Measurements from ENCODE around the gene RTP3. TPM values are rescaled to one million over a fixed set of nuclear protein-coding genes. Genes with fewer than 3 reads are reported as not detected.

The RTP3 gene
- total RNA-seq, 2 donors from 2014 or later: not detected

DNA sequence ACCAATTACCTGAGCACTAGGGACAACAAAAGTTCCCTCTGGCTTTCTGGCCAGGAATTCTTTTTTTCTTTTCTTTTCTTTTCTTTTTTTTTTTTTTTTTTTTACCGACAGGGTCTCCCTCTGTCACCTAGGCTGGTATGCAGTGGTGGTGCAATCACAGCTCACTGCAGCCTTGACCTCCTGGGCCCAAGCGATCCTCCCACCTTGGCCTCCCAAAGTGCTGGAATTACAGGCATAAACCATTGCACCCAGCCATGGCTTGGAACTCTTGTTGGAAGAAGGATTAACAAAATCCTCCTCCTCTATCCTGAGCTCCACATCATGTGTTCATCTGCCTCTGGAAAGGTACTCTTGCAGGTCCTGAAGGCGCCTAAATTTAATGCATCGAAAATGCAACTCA is 30.2 kb upstream of the RTP3 start:
- ATAC-seq: no peak
- intact Hi-C loops (cut with DNase I, micrococcal nuclease): no loop called here
- no peak for DNase-seq

DNA sequence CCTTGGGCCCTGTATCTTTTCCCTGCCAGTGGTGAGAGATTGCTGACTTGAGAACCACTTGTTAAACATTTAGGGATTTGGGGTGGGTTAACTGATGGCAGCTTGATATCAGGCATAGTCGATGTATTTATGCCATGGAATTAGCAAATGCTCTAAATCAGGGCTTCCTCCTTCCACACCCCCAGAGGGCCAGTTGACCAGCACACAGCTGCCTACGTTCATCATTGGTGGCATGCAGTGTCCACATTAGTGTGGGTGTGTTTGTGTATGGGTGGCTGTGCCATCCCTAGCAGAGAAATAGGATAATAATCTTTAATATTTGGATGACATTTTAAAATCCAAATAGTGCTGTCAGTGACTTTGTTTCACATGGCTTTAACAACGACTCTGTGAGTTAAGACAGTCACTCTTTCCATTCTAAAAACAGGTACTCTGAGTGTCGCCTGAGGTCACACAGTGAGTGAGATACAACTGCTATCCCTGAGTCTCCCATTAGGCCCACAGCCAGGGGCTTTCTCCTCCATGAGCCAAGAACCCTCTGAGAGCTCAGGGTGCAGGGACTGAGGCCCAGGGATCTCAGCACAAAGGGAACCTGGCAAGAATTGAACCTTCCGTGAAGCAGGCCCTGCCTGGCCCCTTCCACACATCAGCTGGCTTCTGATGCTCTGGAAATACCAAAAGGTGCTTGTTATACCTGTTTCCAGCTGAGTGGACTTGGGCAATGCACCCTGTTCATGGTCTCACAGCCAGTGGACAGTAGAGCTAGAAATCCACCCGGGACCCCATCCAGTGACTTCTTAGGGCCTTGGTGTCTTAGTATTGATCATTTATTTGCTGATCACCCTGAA is 28.8 kb upstream of the RTP3 start:
- intact Hi-C loops (cut with DNase I, micrococcal nuclease): no loop called here
- DNase-seq (no peak), ATAC-seq (no peak)

DNA sequence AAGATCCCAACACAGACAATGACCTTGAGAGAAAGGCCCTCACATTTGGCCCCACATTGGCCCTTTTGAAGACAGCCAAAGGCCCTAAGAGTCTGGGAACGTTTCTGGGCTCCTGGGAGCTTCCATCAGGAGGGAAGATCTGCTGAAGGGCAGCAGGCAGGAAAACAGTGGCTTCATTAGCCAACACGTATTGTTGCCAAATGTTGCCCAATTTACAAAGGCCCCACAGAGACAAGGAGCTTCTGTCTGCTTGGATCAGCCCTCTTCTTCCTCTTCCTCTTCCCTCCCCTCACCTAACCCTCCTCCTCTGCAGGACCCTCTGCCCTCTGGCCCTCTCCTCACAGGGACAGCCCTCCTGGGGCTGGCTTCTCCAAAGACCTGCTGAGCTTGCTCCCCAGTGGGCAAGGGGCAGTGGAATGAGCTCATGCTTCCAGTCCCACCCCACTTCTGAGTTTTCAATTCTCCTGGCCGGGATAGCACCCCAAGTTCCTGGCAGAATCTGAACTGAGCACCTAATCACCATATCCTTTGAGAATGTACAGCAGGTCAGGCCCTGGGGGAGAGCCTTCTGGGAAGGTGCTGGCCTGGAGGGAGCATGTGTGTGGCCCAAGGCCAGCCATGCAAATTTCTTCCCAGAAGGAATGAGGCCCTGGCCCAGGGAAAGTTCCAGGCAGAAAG is 28.0 kb upstream of the RTP3 start:
- intact Hi-C loops (cut with DNase I, micrococcal nuclease): no loop called here
- ATAC-seq (no peak), DNase-seq (no peak)

DNA sequence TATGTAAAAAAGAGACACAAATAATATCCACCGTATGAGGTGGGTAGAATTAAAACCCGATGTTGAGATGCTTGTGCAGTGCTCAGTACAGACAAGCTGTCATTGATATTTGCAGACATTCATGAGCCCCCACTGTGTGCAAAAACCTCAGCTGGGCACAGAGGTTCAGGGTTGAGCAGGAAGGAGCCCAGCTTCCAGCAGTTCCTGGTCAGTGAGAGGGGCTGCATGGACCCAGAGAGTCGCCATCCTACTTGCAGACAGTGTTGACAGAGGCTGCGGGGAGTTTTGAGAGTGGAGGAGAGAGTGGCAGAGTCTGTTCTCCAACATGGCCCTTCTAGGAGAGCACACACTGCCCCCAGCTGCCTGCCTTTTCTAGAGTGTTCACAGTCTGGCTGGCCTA is 26.9 kb upstream of the RTP3 start:
- no peak for ATAC-seq
- intact Hi-C loops (cut with DNase I, micrococcal nuclease): no loop called here

DNA sequence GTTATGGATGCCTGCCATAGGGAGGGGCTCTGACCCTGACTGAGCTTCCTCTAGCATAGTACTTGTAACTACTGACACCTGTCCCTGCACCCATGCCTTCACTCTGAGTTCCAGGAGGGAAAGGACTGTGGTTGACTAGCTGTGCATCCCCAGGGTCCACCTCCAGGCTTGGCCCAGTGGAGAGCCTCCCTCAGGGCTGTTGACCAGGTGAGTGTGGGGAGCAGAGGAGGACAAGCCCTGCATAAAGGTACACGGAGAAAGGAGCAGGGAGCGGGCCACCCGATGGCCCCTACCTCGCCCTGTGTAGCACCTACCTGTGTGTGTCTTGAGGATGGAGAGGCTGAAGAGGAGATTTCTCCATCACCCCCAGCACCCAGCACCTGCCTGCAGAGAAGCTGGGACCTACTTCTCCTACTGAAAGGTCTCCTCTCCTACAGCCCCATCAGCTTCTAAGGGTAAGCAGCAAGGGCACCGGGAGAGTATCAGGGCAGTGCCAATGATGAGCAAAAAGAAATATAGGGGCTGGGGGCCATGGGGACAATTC is 26.3 kb upstream of the RTP3 start:
- ATAC-seq (no peak), DNase-seq (no peak)
- intact Hi-C loops (cut with DNase I, micrococcal nuclease): no loop called here

More for the DNA sequence above, 26.9 kb upstream of the RTP3 start:
- DNase-seq: no peak

DNA sequence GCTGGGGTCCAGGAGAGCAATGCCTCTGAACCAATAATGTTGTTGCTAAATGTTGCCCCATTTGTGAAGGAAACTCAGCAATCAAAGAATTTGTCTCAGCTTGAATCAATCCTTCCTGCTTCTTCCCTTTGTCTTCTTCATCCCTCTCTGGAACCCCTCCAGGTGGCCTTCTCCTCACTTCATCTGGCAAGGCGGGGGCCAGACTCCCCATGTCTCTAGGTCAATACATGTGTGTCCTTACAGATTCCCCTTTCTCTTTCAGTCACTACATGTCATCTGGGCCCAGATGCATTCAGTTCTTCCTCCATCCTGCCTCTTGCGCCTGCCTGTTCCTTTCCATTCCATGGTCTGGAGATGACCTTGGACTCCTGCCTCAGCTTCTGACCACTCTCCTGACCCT is 25.0 kb upstream of the RTP3 start:
- intact Hi-C loops (cut with DNase I, micrococcal nuclease): no loop called here
- no peak for DNase-seq
- no peak for ATAC-seq

DNA sequence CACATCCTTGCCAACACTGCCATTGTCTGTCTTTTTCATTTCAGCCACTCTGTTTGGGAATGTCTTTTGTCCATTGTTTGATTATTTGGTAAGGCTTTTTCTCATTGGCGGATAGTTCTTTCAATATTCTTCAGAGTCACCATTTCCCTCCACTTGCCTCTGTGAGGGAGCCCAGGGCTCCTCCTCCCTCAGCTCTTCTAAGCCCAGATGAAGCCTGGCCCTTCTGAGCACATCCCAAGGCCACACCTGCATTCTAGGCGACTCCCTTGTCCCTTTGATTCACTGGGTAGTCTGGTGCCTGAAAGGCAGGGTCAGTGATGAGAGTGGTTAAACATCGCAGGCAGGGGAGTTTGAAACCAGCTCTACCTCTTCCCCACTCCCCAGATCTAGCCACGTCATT is 20.6 kb upstream of the RTP3 start:
- intact Hi-C loops (cut with DNase I, micrococcal nuclease): no loop called here
- DNase-seq (no peak), ATAC-seq (no peak)

DNA sequence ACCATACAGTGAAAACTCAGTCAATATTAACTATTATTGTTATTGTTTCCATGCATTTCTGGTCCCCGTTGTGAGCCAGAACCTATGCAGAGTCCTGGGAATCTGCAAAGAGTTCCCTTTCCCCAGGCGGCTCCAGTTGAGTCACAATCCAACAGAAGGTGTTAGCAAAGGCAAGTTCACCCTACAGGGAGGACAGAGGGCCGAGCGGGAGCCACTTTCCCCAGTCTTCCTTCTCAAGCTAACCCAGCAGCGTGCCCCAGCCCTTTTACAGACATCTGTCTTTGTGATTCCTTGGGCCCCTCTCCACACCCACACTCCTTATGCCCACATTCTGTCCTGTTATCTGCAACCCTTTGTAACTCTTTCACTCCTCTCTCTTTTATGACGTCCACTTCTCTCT is 20.0 kb upstream of the RTP3 start:
- intact Hi-C loops (cut with DNase I, micrococcal nuclease): no loop called here
- DNase-seq (no peak), ATAC-seq (no peak)

DNA sequence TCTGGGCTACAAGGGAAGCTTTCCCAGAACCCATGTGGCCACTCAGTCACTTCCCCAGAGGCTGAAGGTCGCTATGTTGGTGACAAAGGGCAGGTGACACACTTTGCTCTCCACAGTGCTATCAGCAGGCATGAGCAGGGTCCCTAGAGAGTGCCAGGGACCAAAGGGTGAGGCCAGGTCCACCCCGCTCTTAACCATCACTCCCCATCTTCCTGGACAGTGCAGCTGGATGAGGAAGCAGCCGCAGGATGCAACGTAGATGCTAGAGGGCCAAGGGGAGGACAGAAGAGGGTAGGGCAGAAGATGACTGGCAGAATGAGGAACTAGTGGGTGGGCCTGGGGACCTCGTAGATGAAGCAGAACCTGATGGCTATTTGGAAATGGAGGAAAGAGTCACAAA is 19.4 kb upstream of the RTP3 start:
- no peak for ATAC-seq
- no peak for DNase-seq
- intact Hi-C loops (cut with DNase I, micrococcal nuclease): no loop called here

DNA sequence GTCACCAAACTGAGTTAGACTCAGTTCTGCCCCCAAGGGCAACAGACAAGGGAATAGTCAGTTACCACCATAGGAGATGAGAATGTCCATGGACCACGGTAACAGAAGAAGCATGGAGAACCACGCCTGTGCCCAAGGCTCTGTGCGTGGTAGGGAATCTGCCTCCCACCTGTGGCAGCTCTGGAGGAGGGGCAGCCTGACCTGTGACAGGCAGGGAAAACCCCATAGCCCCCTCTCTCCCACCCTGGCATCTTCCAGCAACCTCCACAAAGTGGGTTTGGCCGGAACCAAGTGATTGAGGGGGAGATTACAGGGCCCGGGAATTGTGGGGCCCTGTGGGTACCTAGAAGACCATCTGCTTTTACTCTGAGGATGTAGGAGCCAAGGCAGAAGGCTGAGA is 18.8 kb upstream of the RTP3 start:
- ATAC-seq (no peak), DNase-seq (no peak)

DNA sequence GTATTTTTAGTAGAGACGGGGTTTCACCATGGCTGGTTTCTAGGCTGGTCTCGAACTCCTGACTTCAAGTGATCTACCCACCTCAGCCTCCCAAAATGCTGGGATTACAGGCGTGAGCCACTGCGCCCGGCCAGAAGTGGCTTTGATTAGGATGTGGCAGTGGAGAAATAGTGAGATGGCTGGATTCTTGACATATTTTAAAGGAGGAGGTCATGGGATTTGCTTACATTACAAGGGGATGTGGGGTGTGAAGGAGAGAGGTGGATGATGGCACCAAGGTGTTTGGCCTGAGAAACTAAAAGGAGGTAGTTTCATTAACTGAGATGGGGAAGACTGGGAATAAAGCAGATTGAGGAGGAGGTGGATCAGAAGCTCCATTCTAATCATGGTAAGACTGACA is 18.1 kb upstream of the RTP3 start:
- DNase-seq (no peak), ATAC-seq (no peak)
- intact Hi-C loops (cut with DNase I, micrococcal nuclease): loop anchor here in 1 of 2 donors (10.0 kb wide), 1 partner anchor 75 kb away; no protein-coding TSS in a partner anchor

More for the DNA sequence above, 18.8 kb upstream of the RTP3 start:
- intact Hi-C loops (cut with DNase I, micrococcal nuclease): no loop called here

DNA sequence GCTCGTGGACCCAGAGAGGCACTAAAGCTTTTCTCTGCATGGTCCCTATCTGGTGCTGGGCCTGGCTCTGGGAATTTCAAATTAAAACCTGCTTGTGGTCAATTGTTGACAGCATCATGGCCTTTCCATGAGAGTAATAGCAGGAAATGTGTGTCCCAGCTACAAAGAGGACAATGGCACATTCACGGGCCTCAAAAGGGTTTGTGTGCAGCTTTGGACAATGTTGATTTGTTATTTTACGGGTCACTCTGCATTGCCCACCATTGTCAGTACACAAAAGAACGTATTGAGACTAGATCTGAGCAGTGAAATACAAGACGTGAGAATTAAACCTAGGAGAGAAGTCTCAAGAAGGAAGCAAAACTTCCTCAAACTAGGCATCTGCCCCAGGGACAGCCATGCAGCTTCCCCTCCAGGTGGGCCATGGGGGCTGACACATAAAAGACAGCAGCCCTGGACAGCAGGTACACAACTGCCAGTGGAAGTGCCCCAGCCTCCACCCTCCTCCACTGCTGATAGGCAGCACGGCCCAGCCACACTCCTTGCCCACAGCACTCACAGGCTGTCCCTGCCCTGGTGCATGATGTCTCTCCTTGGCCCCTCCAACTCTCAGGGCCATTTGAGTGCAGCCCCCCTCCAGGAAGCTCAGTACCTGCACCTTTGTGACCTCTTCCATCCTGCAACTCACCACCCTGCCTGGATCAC is 17.1 kb upstream of the RTP3 start:
- ATAC-seq: no peak
- DNase-seq: no peak
- intact Hi-C loops (cut with DNase I, micrococcal nuclease): loop anchor here in 1 of 2 donors (10.0 kb wide), 1 partner anchor 74 kb away; no protein-coding TSS in a partner anchor

DNA sequence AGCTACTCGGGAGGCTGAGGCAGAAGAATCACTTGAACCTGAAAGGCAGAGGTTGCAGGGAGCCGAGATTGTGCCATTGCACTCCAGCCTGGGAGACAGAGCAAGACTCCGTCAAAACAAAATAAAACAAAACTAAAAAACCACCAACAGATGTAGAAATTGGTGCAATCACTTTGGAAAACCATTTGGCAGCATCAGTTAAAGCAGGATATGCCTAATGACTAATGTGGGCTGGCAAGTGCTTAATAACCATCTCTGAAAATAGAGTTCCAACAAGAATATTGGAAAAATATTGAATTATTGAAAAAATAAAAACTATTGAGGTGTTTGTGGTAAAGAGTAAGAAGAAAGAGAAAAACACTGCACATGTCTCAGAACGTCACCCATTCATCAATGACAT is 16.1 kb upstream of the RTP3 start:
- ATAC-seq: no peak
- DNase-seq: no peak
- intact Hi-C loops (cut with DNase I, micrococcal nuclease): loop anchor here in 1 of 2 donors (10.0 kb wide), 1 partner anchor 73 kb away; no protein-coding TSS in a partner anchor

DNA sequence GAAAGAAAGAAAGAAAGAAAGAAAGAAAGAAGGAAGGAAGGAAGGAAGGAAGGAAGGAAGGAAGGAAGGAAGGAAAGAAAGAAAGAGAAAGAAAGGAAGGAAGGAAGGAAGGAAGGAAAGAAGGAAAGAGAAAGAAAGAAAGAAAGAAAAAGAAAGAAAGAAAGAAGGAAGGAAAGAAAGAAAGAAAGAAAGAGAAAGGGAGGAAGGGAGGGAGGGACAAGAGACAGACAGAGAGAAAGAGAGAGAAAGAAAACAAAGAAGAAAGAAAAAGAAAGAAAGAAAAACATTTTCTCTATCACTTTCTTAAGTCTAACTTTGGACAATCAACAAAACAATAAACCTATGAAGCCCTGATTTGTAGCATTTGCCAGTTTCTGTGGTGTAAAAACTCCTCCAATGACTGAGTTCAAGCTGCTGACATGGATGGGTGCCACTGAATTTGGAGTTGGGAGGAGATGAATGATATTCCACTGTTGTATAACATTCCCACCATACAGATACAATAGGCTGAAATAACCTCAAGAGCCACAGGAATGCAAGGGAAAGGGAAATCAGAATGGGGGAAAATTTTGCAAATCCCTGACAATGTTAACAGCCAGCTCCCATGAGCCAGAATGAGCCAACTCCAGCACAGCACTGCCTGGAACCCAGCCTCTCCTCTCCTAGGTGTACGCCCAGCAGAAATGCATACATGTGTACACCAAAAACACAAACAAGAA is 15.0 kb upstream of the RTP3 start:
- no peak for DNase-seq
- intact Hi-C loops (cut with DNase I, micrococcal nuclease): loop anchor here in 1 of 2 donors (10.0 kb wide), 1 partner anchor 72 kb away; no protein-coding TSS in a partner anchor
- ATAC-seq: no peak

DNA sequence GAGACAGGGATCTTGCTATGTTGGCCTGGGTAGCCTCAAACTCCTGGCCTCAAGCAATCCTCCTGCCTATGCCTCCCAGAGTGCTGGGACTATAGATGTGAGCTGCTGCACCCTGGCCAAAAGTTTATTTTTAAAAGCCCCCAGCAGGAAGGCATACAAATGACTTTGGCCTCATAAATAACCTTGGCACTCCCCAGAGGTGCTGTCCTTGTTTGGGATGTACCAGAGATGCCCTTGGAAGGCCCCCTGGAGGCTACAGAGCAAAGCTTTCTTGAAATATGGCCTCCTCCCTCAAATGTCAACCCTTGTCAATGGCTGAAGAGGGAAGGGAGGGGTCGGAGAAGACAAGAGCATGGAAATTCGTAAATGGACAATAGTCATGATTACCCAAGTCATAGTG is 14.0 kb upstream of the RTP3 start:
- intact Hi-C loops (cut with DNase I, micrococcal nuclease): loop anchor here in 1 of 2 donors (10.0 kb wide), 1 partner anchor 71 kb away; no protein-coding TSS in a partner anchor

DNA sequence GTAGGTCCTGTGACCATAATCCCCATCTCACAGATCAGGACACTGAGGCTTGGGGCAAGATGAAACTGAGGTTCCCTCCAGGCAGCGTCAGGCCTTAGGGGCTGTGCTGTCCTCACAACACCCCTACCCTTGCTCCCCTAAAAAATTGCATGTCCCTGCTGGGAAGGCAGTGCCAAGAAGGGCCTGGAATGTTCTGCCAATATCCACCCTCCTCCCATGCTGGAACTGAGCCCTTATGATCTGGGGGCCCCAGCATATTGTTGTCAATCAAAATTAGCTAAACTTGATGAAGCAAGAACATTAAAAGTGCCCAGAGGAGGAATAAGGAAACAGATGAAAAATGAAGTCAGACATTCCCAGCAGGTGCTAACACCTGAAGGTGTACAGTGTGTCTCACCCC is 13.4 kb upstream of the RTP3 start:
- ATAC-seq (no peak), DNase-seq (no peak)
- intact Hi-C loops (cut with DNase I, micrococcal nuclease): loop anchor here in 1 of 2 donors (10.0 kb wide), 1 partner anchor 70 kb away; no protein-coding TSS in a partner anchor

More for the DNA sequence above, 14.0 kb upstream of the RTP3 start:
- DNase-seq: no peak
- no peak for ATAC-seq

DNA sequence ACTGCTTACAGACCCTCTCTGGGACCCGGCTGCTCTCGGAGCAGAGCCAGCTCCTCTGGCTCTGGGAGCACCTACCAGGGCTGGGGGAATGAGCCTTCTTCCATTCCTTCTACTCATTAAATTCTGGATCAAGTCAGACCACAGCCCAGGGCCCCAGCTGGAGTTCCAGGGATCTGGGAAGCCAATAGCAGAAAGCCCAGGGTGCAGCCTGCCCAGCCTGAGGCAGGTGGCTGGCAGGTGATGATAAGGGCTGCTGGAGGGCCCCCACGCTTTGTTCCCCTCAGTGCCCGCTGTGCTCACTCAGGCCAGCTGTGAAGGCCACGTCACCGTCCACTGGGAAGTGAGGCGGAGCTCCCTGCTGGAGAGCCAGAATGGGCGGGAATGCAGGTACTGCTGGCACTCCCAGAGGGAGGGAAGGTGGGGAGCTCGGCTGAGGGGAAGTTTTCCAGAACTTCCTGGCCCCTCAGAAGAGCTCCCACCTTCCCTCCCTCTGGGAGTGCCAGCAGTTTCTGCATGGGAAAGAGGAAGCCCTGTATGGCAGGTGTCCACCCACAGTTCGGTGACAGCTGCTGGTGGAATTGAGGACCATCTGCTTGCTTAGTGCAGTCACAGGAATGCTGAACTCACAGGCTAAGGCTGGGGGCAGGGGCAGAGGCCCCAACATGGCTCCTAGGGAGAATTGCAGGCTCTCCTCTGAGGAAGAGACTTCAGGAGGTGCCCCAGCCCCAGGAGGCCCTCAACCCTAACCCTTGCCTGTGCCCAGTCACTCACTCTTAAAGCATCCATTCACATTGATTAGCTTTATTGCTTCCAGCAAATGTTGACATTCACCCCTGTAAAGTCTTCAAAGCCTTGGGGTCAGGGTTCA is 12.6 kb upstream of the RTP3 start:
- ATAC-seq (peak; percentile 68), DNase-seq (peak; percentile 54 to 75)
- intact Hi-C loops (cut with DNase I, micrococcal nuclease): loop anchor here (5.0 to 10.0 kb wide), 2 partner anchors 70 to 142 kb away; no protein-coding TSS in a partner anchor

Data from left colon (tissue), 2 donors.